OCI-LY3 (cell line): ENCODE data around the gene HSPA9.

ENCODE experiments used
- CTCF ChIP-seq: fragments of 200-600, 300-600 bp; sonication (generic); IDR thresholded peaks from 2 replicates; pipeline ENCODE4 v1.5.1; 2014; ENCODE audit warnings: antibody characterized with exemption, low read length, low read depth
- EZH2phosphoT487 ChIP-seq: fragments of 200-600 bp; shearing (Covaris generic); IDR thresholded peaks from 2 replicates; pipeline ENCODE4 v1.6.1; 2018; ENCODE audit warnings: antibody characterized with exemption, mixed run types, low read depth

- TF ChIP-seq CTCF: no peak
- no peak for TF ChIP-seq EZH2phosphoT487
These were observed 9.9 kb downstream of the HSPA9 start for GRCh38 chr5:138565100-138565821.
